Keratinocyte (primary cell): Measurements from ENCODE around the gene TBX20. TPM values are rescaled to one million over a fixed set of nuclear protein-coding genes. Genes with fewer than 3 reads are reported as not detected.

ENCODE experiments used
- DNase-seq: peaks from one replicate; pipeline ENCODE4 v3.0.0-alpha.2; 2011; ENCODE audit warnings: low read depth, missing footprints, low spot score
- FAIRE-seq: peaks from 2 replicates; lab custom pipeline; 2011; peaks lifted over from hg19 to GRCh38; lab: Jason Lieb, UNC
- H2AFZ ChIP-seq: 2 replicates; pipeline ENCODE4 v1.6.0; 2012; ENCODE audit warnings: low read length, control low read depth, inconsistent platforms; ENCODE audit not compliant: control insufficient read depth
- H3K27ac ChIP-seq: 2 replicates; pipeline ENCODE4 v1.5.1; 2011; ENCODE audit warnings: low read length; ENCODE audit not compliant: control insufficient read depth, insufficient read depth
- H3K27me3 ChIP-seq: 3 replicates; pipeline ENCODE4 v1.6.0; 2011; ENCODE audit warnings: low read length; ENCODE audit not compliant: control insufficient read depth, insufficient read depth; ENCODE audit errors: extremely low read depth
- H3K36me3 ChIP-seq, 2 experiments: 2 replicates in 1 of 2; 3 replicates in 1 of 2; pipeline ENCODE4 v1.5.1; 2011; ENCODE audit warnings: low read length in 2 of 2, mild to moderate bottlenecking in 1 of 2; ENCODE audit not compliant: control insufficient read depth in 2 of 2, insufficient read depth in 2 of 2; ENCODE audit errors: extremely low read depth in 1 of 2
- H3K4me1 ChIP-seq: 3 replicates; pipeline ENCODE4 v1.5.1; 2011; ENCODE audit warnings: low read length; ENCODE audit not compliant: control insufficient read depth, insufficient read depth; ENCODE audit errors: extremely low read depth
- H3K4me2 ChIP-seq: 3 replicates; pipeline ENCODE4 v1.6.0; 2011; ENCODE audit warnings: low read depth, low read length; ENCODE audit not compliant: control insufficient read depth, insufficient read depth; ENCODE audit errors: extremely low read depth
- H3K4me3 ChIP-seq, 3 experiments: fragments of 200-600 bp in 1 of 3; sonication (generic) in 1 of 3; 2 replicates in 2 of 3; 3 replicates in 1 of 3; pipeline ENCODE4 v1.5.1; 2011 to 2016; ENCODE audit warnings: low read length in 3 of 3, mild to moderate bottlenecking in 3 of 3, control low read depth in 2 of 3, inconsistent platforms in 1 of 3, low read depth in 1 of 3, mixed read lengths in 1 of 3, mixed run types in 1 of 3, moderate library complexity in 1 of 3; ENCODE audit not compliant: control insufficient read depth in 2 of 3, insufficient read depth in 2 of 3; ENCODE audit errors: extremely low read depth in 1 of 3
- H3K79me2 ChIP-seq: 2 replicates; pipeline ENCODE4 v1.6.0; 2012; ENCODE audit warnings: low read length; ENCODE audit not compliant: control insufficient read depth, insufficient read depth
- H3K9ac ChIP-seq: 3 replicates; pipeline ENCODE4 v1.6.0; 2011; ENCODE audit warnings: low read length; ENCODE audit not compliant: control insufficient read depth, insufficient read depth; ENCODE audit errors: extremely low read depth
- H3K9me1 ChIP-seq: 3 replicates; pipeline ENCODE4 v1.6.0; 2011; ENCODE audit warnings: low read length; ENCODE audit not compliant: control insufficient read depth, insufficient read depth; ENCODE audit errors: extremely low read depth
- H3K9me3 ChIP-seq: 2 replicates; pipeline ENCODE4 v1.5.1; 2012; ENCODE audit warnings: low read depth, low read length; ENCODE audit not compliant: control insufficient read depth
- H4K20me1 ChIP-seq: 3 replicates; pipeline ENCODE4 v1.6.0; 2011; ENCODE audit warnings: low read length; ENCODE audit not compliant: control insufficient read depth, insufficient read depth; ENCODE audit errors: extremely low read depth
- EZH2 ChIP-seq: IDR thresholded peaks from one replicate; pipeline ENCODE4 v1.6.1; 2012; ENCODE audit warnings: inconsistent platforms, mild to moderate bottlenecking, low read length, moderate library complexity
- dilution Hi-C: fragments of 300-500 bp; cut with MboI; formaldehyde crosslinking; loops from one replicate; pipeline ENCODE4 v1.7.0; 2020; ENCODE audit warnings: low sequenced_read_pairs; ENCODE audit not compliant: extremely low pct_ligation_motif_present
- polyA minus RNA-seq, 3 experiments: library from RNA; depleted of rRNA, polyadenylated mRNA; stranded (reverse); fragments of >200 nt; gene quantifications; 1 replicate in 1 of 3; 2 replicates in 1 of 3; 3 replicates in 1 of 3; pipeline ENCODE4 v1.2.3, GENCODE V29; 2011
- polyA plus RNA-seq, 5 experiments: library from polyadenylated mRNA; depleted of rRNA in 3 of 5; stranded (reverse) in 3 of 5; stranded (forward) in 1 of 5; unstranded in 1 of 5; fragments of >200 nt; gene quantifications; 1 replicate in 1 of 5; 2 replicates in 3 of 5; 3 replicates in 1 of 5; pipeline versions ENCODE4 v1.2.1 to v1.2.3, GENCODE V29; 2011 to 2012; ENCODE audit warnings: missing spikeins in 2 of 5, low read depth in 1 of 5, low replicate concordance in 1 of 5
- TF ChIP-seq, protein P1 (sequence below), 3 experiments: IDR thresholded peaks in 1 of 3; conservative IDR thresholded peaks in 1 of 3; optimal IDR thresholded peaks in 1 of 3; 2 replicates in 2 of 3; 3 replicates in 1 of 3; pipeline versions ENCODE3 to v1.5.1; 2011; ENCODE audit warnings: low read length in 3 of 3, mild to moderate bottlenecking in 3 of 3, moderate library complexity in 2 of 3, control low read depth in 1 of 3, inconsistent platforms in 1 of 3; ENCODE audit not compliant: insufficient read depth in 2 of 3; ENCODE audit errors: extremely low read depth in 1 of 3

Gene TBX20, protein sequence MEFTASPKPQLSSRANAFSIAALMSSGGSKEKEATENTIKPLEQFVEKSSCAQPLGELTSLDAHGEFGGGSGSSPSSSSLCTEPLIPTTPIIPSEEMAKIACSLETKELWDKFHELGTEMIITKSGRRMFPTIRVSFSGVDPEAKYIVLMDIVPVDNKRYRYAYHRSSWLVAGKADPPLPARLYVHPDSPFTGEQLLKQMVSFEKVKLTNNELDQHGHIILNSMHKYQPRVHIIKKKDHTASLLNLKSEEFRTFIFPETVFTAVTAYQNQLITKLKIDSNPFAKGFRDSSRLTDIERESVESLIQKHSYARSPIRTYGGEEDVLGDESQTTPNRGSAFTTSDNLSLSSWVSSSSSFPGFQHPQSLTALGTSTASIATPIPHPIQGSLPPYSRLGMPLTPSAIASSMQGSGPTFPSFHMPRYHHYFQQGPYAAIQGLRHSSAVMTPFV
- not detected in 3 replicates for polyA plus RNA-seq
- polyA plus RNA-seq (2011; ENCODE audit: low read depth), result not detected
- not detected in 2 replicates for polyA plus RNA-seq (2011; cell fraction: cytosol; rRNA removed)
- not detected in 2 replicates for polyA plus RNA-seq (2011; cell fraction: nucleus; rRNA removed)
- not detected in 2 replicates for polyA plus RNA-seq (2012; ENCODE audit: low replicate concordance)
- not detected in 3 replicates for polyA minus RNA-seq
- polyA minus RNA-seq (2011; cell fraction: cytosol; rRNA and poly(A)+ RNA removed), result not detected
- polyA minus RNA-seq (2011; cell fraction: nucleus; rRNA and poly(A)+ RNA removed), result not detected in 2 replicates

DNA sequence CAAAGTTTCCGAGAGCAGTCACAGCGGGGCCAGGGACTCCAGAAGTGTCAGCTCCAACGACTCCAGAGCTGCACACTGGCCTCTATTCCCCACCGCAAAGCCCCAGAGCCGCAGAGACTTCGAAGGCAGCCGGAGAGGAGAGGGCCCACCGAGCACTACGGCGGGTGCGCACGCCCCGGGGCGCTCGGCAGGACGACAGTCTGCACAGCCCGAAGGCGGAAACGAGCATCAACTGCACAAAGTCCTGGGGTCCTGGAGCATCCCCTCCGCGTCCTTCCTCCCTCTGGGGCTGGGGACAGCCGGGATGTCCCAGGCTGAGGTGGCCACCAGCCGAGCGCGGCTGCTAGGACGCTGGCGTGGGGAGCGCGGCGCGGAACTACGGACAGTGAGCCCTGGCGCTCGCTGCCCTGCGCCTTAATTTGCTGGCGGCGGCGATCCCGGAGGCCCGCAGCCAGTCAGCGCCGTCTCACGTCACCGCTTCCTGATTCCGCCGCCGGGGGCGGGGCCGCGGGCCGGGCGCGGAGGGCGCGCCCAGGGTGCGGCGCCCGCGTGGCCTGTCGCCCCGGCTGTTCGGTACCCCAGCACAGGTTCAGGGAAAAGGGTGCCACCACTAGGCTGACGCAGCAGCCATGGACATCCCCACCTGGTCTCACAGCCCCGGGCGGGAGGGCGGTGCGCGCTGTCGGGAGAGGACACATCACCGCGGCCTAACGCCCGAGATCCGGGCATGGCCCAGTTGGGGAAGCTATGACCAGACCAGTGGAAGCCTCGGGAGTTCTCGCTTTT lies at the start of gene TBX20:
TBX20 (minus strand) TSS at position 391 of the 786 bp plus-strand sequence. CDS start 480 bp downstream, outside the sequence.
- Histone ChIP-seq H4K20me1 (no peaks in the 10 kb centered on the region), H3K4me1 (no peaks in the 10 kb centered on the region), H3K36me3 (no peaks in the 10 kb centered on the region), H3K9me1 (no peaks in the 10 kb centered on the region), H3K9me3 (peaks cover 16% of the 10 kb centered on the region), H3K9ac (no peak within 1 kb of the TSS), H3K27me3 (peaks cover 100% of the 10 kb centered on the region), H2AFZ (peak within 1 kb of the TSS; percentile 6), H3K27ac (no peak within 1 kb of the TSS), H3K4me3 (peak within 1 kb of the TSS in 1 of 3 experiments; percentile 14), H3K79me2 (no peaks in the 10 kb centered on the region), H3K4me2 (peak within 1 kb of the TSS; percentile 54)
- FAIRE-seq (no peak), DNase-seq (no peak)
- dilution Hi-C loops, result no loop called here
- TF ChIP-seq, protein P1, sequence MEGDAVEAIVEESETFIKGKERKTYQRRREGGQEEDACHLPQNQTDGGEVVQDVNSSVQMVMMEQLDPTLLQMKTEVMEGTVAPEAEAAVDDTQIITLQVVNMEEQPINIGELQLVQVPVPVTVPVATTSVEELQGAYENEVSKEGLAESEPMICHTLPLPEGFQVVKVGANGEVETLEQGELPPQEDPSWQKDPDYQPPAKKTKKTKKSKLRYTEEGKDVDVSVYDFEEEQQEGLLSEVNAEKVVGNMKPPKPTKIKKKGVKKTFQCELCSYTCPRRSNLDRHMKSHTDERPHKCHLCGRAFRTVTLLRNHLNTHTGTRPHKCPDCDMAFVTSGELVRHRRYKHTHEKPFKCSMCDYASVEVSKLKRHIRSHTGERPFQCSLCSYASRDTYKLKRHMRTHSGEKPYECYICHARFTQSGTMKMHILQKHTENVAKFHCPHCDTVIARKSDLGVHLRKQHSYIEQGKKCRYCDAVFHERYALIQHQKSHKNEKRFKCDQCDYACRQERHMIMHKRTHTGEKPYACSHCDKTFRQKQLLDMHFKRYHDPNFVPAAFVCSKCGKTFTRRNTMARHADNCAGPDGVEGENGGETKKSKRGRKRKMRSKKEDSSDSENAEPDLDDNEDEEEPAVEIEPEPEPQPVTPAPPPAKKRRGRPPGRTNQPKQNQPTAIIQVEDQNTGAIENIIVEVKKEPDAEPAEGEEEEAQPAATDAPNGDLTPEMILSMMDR (optimal IDR thresholded peaks at IDR 0.05 in 1 of 3, IDR thresholded peaks at IDR 0.05 in 1 of 3, conservative IDR thresholded peaks at IDR 0.05 in 1 of 3; ENCODE audit: extremely low read depth in 1 of 3, insufficient read depth in 2 of 3, low read length in 3 of 3), result no peak
- TF ChIP-seq EZH2, result peak; percentile 38

DNA sequence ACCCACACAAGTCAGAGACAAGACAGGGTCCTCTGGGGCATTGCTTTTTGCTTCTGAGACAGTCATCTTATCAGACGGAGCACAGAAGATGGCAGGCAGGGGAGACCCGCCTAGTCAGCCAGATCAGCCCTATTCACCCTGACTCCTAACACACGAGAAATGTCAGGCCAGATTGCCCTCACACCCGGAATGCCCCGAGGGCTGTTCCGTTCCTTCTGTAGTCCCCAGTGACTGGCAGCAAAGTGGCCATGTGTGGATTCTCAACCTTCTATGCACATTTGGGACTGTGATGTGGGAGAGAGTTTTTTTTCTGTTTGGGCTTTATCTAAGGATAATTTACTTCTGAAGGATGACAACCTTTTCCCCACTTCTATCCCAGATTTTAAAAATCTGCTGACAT lies 35.5 kb upstream of the TBX20 start:
- Histone ChIP-seq H3K9me3 (no peaks in the 10 kb centered on the region), H3K36me3 (no peaks in the 10 kb centered on the region), H4K20me1 (no peaks in the 10 kb centered on the region), H3K79me2 (no peaks in the 10 kb centered on the region), H3K9me1 (no peaks in the 10 kb centered on the region), H2AFZ (no peak overlapping the region), H3K4me1 (no peaks in the 10 kb centered on the region), H3K27ac (no peak overlapping the region), H3K27me3 (no peaks in the 10 kb centered on the region), H3K4me3 (no peak overlapping the region), H3K4me2 (no peak overlapping the region), H3K9ac (no peak overlapping the region)
- DNase-seq, result no peak
- dilution Hi-C loops, result no loop called here
- no peak for FAIRE-seq
- TF ChIP-seq, protein P1 (optimal IDR thresholded peaks at IDR 0.05 in 1 of 3, IDR thresholded peaks at IDR 0.05 in 1 of 3, conservative IDR thresholded peaks at IDR 0.05 in 1 of 3; ENCODE audit: extremely low read depth in 1 of 3, insufficient read depth in 2 of 3, low read length in 3 of 3), result no peak
- TF ChIP-seq EZH2, result no peak
